NCI-H187 treated with DMSO at 0.1 percent for 48 hours (cell line): Measurements from ENCODE around the gene TNN.

Source experiments
- DNase-seq: peaks from one replicate; lab custom pipeline; 2025; lab: John Stamatoyannopoulos, UW

TNN gene

DNA sequence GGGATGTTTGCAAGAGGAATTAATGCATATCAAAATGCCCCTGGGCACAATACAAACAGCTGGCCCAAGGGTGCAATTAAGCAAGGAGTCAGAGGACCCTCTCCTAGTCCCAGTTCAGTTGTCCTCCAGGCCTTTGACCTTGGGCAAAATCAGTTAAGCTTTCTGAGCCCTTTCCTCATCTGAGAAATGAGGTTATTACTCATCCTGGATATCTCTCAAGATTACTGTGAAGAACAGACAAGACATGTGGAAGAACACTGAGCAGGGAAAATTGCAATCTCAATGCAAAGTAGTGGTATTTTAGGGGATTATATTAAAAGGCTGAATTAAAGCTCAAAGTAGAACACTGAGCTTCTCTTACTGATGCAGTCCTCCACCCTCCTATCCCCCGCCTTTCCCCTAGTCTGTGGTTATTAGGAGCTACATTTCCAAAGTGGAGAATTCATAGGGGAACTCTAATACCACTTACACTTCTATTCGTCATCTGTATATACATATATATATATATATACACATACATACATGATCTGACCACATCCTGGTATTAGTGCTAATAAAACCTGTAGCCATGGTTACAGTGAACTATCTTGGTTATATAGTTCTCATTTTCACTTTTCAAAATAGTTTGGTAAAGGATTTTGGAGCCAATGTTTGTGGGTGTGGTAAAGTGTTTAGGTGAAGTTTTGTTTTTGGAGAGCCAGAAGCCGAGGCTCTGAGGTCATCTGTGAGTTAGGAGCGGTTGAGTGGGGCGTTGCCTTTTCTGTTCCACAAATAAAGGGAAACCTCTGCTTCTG, 106.9 kb downstream of the TNN start:
- DNase-seq: no peak

DNA sequence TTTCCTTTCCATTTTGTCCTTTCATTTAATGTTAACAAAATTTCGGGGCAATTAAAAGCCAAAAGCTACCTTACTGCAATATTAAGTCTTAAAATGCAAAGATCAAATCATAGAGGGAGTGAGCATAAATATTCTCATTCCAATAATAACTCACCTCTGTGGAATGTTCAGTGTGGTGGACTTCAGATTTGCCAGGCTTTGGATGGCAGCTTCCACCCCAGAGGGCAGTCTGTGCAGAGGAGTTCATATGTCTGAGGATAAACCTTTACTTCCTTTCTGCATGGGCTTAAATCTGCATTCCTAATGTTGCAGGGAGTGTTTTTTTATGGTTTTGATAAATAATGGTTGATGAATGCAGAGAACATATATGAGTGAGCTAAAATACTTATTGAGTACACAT, 108.6 kb downstream of the TNN start:
- DNase-seq: no peak

DNA sequence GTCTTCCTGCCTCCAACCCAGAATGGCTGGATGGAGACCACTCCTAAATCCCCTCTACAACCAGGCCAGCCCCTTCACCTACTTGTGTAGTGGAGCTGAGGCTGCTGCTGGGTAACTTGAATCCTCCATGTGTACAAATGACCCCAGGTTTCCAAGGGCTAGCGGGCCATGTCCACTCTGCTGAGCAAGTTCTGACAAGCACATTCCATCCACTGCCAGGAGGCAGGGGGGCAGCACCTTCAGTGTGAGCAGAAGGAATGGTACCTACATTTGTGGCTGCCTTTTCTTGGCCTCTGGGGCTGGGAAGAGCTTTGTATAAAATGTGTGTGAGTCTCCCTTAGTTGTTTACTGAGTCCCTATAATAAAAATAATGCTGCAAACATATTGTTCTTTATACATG, 110.4 kb downstream of the TNN start:
- no peak for DNase-seq

DNA sequence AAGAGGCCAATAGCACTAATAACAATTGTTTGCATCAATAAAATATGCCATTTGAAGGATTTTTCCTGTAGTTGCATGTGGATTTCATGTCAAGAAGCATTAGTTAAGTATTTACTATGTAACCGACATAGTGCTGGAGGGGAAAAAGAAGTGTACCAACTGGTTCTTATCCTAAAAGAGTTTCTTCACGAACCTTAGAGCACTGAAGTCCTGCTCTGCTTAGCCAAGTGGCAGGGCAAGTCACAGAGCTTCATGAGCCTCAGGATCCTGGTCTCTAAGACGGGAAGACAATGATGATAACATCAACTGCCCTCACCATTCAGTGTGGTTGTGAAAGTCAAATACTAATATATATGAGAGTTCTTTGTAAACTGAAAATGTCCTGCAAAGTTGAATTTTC, 110.8 kb downstream of the TNN start:
- DNase-seq: no peak

DNA sequence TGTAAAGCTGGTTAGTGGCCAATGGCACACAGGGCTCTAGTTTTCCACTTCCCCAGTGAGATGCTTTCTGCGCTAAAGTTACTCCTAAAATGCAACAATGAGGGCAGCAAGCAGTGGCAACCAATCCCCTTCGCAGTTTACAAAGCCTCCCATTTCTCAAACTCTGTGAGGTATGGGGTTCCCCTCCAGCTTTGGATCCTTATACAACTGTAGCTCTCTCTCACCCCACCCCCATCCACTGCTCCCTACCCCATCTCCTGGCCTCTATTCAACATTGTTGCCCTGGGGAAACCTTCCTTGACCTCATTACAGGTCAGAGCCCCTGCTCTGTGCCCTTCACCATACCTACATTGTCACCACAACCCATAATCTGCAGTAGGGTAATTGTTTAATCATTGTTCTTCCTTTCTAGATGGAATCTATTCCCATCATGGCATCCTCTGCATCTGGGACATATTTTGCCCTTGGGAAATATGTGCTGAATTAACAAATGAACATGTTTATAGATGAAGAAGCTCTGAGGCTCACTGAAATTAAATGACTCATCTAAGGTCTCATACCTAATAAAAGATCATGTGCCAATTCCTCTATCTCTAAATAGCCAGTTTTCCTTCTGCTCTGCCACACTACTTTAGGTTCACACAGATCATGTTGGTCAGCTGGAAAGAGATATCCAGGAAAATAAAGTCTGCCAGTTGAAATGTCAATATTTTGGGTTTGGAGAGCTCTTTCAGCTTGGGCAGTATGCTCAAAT, 112.4 kb downstream of the TNN start:
- DNase-seq: no peak

DNA sequence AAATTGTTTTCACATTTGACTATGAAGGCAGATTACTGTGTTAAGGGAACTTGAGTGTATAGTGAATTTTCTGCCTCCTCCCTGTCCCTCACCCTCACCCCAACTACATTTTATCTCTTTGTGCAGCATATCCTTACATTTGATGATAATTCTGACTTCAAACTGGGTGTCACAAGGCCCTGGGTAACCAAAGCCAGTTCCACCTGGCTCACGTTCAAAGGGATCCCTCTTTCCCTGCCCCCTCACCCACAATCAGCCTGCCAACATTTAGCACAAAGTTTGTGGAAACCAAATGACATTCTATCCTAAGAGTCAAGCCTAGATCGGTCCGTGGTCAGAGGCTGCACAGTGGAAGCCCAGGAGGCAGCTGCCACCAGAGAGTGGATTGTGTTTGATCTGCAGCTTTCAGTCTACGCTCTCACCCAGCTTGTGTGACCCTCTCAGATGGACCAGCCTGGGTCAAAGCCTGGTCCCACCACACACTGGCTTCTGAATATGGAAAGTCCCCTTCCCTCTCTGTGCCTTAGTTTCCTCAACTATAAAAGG, 114.6 kb downstream of the TNN start:
- DNase-seq: no peak

DNA sequence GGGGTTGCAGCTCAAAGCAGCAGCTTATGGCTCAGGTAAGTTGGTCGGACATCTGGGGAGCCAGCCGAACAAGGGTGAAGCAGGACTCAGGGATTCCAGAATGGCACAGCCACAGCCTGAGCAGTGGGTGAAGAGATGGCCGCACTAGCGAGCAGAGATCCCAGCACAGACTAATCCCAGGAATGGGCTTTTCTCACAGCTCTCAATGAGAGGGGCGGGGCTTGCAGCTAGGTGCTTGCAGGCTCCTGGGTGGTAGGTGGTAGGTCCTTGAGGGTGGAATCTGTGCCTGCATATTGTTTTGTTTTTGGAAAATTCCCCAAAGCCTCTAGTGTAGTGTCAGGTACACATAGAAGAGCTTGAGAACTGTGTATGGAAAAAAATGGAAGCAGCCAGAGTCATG, 116.0 kb downstream of the TNN start:
- DNase-seq: no peak

DNA sequence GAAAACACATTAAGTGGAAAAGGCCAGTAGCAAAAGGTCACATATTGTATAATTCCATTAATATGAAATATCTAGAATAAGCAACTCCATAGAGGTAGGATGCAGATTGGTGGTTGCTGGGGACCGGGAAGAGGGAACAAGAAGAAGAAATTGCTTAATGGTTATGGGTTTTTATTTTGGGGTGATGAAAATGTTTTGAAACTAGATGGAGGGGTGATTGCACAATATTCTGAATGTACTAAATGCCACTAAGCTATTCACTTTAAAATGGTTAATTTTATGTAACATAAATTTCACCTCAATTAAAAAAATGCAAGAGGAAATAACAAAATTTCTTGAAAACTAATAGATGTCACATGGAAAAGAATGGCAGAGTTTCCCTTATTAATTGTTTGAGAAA, 118.3 kb downstream of the TNN start:
- DNase-seq: no peak

DNA sequence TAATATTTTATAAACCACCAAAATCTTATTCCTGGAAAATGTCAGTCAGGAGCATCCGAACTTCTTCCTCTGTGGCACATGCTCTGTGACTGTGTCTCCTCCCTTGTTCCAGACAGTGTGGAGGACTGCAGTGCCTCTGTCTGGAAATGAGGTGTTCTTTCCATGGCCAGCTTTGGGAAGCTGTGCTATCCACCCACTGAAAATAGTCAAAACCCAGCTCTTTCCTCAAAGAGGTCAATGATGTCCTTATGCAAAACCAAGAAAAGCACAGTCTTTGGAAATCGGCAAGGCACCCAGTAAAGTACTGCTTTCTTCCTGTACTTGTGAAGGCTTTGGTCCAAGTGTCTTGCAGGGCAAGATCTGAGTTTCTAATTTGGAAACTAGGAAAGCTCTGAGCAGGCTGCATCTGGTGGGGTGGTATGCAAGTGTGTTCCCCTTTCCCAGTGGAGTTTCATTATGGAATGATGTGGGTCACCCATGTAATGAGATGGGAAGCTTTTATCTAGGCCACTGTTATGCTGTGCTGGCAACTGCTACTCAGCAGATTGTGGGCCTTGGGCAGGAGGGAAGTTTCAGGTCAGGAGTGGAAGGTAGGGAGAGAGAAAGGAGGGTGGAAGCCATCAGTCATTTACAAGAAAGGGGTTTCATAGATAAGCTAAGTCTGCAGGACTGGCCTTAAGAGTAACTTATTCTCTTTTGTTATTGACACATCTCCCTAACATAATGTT, 119.0 kb downstream of the TNN start:
- DNase-seq: no peak

DNA sequence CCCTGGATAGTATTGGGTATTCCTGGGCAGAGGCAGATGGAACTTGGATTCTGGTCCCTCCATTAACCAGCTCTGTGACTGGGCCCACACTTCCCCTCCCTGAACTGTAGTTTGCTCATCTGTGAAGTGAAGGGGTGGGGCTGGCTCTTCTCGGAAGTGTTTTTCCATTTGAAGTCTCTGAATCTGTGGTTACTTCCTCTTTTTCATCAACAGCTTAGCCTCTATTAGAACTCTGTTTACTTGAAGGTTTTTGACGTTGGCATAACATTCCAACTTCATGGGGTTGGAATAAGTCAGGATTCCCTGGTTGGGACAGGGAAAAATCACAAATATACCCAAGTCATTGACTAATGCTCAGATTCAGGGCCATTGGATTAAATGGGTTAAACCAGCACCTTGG, 121.3 kb downstream of the TNN start:
- no peak for DNase-seq

DNA sequence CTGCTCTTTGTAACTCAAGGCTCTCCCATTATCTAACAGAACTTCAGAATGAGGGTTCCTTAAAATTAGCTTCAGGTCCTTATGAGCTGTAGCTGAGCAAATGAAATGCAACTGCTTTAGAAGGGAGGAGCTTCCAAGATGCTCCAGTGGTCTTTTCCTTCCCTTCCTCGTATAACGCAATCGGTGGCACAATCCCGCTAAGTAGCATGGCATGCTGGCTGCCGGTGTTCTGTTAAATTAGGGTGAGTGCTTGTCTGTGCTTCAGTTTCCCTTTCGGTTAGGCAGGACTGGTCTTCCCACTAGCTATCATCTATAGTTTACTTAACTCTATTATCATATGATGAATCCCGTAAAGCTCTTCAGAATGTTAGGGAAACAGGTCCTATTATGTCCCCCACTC, 124.0 kb downstream of the TNN start:
- no peak for DNase-seq

DNA sequence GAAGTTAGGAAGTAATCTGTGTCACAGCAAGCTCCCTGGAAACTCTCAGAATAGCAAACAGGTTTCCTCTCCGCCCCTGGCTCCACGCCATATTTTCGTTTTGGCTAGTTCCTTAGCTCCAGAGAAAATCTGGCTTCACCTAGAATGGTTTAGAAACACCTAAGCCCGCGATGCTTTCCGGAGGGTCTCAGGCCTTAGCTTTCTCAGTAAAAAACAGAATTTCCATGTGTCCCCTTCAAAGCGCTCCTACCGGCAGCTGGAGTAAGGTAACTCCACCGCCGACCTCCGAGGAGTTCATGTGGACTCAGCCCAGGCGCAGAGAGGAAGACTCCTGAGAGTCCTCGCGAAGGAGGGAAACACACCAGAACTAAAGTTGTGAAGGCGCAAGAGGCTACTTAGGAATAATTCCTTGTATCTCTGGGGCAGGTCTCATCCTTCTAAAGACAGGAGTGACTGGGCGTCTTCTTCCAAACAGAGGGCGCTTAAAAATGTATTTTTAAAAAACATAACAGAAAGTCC, 124.5 kb downstream of the TNN start:
- no peak for DNase-seq

DNA sequence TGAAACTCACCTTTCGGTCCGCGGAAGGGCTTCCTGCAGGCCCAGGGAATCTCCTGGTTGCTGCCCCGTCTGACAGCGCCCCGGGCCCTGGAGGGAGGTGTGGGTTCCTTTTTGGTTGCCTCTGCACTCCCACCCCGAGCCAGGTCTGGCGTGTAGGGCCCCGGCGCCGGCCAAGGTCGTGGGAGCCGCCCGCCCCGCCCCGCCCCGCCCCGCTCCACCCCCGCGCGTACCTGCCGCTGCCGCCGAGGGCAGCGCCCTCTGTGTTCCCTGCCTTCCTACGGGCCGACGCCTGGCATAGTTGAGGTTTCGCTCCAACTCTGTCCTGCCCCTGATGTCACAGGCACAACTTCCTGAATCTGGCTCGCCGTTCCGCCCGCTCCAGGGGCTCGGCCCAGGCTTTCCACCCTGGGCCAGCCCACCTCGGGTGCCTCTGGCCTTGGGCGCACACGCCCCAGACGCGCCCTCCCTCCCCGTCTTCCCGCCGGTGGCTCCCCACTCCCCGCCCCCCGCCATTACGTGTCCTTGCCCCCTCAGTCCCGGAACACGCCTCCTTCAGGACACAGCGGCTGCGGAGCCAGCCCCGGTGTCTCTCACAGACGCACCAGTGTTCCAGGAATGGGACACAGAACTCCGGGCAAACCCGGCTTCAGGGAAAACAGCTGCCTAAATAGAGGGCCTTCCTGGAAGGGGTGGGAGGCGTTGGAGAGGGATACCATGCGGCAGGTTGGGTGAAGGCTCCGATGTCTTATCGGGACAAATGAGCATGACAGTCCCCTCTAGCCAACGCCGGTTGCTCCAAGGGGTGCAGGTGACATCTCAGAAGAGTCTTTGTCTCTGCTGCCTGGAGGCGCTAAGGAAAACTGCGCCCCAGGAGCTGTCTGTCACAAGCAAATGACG, 125.2 kb downstream of the TNN start, which contains the start of gene KIAA0040:
Gene KIAA0040 (minus strand): TSS at position 147 of the 897 bp plus-strand sequence. CDS start 31,763 bp downstream, outside the sequence.
- no peak for DNase-seq

DNA sequence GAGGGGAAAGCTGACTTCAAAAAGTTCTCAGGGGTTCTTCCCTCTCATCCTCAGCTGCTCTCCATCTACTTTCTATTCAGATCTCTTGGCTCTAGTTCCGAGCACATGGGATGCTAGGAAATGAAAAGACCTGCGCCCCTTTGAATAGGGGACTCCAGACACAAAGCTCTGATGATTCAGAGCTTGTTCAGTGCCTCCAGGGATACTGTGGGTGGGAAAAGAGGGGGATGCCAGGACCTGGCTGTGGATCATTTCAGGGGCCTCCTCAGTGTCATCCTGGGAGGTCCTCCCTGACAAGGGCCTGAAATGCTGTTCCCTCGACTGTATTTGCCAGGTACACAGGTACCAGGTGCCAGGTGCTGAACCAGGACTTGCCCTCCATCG, 125.9 kb downstream of the TNN start:
- DNase-seq: no peak

DNA sequence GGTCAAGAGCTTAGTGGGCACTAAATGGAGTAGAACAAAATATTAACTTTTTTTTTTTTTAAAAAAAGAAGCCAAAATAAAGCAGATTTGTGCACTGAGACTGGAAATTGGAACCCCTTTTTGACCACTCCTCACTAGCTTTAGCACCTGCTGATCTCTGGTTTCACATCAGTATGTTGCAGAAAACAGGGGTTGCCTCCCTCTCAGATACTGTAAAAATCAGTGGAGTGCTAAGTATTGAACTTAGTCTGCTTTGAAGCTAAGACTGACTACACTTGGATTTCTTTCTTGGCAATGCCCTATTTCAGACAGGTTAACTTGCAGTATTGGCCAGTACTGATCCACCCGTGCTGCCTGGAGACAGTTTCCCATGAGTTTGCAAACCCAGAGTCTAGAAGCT, 127.6 kb downstream of the TNN start:
- no peak for DNase-seq

DNA sequence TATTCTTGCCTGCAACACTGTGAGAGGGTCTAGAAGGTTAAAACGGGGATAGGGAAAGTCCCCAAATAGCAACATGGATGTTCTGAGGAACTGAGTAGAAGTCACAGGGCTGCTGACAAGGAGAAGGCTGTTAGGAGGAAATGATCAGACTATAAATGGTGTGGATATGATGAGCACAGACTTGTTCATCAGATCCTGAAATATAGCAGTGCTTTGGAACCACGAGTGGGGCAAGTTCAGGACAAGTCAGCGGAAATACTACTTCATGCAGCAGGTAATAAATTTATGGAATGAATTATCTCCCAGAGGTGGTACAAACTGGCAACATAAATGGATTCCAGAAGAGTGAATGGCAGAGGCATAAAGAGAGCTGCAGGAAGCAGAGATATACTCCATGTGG, 128.2 kb downstream of the TNN start:
- DNase-seq: no peak

DNA sequence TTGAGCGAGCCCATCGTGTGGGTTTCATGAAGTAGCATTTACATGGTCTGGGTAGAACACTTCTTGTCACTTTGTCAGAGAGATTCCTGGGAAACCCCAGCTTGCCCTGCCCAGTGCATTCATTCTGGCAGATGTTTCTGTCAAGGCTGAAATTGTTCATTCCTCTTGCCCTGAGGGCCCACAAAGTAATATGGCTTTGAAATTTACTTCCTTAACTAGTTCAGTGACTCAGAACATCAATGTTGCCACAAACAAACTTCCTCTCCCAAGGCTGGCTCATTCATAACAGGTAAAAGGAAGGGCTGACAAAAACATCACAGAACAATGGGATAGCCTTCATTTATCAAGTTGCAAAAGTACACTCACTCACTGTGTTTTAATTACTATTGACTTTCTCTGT, 129.9 kb downstream of the TNN start:
- DNase-seq: no peak
